ENCODE measurements around the gene MARK4. TPM values are rescaled to one million over a fixed set of nuclear protein-coding genes. Genes with fewer than 3 reads are reported as not detected.

MARK4 gene
- total RNA-seq, 4 donors from 2014 or later, result 11.0 to 40.8 (median 13.2) TPM

DNA sequence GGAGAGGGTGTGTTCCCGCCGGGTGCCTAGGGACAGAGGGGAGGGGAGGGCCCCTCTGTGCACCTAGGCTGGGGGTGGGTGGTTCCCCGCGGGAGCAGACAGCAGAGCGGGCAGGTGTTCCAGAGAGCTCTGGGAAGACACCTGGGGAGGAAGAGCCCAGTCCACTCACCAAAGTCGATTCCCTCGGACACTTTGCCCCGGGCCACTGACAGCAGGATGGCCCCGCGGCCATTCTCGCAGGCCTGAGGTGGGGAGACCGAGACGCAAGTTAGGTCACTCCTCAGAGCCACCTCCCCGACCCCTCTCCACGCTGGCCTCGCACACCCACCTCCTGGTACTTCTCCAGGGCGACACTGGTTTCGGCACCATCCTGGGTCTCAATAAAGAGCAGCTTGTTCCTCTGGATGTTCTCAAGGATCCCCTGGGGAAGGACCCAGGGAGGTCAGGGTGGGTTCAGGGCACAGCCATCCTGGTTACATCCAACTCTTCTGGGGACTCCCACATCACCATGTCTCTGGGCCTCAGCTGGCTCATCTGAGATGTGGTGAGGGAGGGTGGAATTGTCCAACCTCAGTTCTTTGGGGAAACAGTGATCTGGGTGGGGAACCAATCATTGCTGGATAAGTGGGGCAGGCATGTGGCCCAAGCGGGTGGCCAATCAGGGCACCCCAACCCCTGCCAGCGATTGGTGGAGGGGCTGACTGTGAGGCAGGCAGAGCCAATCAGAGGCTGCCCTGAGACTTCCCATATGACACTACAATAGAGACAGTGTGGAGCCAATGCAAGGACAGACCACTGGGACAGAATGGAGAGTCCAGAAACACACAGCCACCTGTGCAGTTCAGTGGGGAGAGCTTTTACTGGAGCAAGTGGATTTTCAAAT lies 102.1 kb downstream of the MARK4 start:
- intact Hi-C loops (cut with DNase I; ENCODE audit: low total_unique reads) (no loop called here), in situ Hi-C loops (cut with MboI; ENCODE audit: low pct_ligation_motif_present in 1 of 4, low pct_unique_long_range_greater_than_20kb in 1 of 4, low sequenced_read_pairs in 3 of 4) (no loop called here)
- TF ChIP-seq EP300 (IDR thresholded peaks at IDR 0.05; ENCODE audit: low read depth) (no peak), POLR2A (IDR thresholded peaks at IDR 0.05) (no peak), POLR2AphosphoS5 (IDR thresholded peaks at IDR 0.05) (no peak)
- TF ChIP-seq, protein P1, sequence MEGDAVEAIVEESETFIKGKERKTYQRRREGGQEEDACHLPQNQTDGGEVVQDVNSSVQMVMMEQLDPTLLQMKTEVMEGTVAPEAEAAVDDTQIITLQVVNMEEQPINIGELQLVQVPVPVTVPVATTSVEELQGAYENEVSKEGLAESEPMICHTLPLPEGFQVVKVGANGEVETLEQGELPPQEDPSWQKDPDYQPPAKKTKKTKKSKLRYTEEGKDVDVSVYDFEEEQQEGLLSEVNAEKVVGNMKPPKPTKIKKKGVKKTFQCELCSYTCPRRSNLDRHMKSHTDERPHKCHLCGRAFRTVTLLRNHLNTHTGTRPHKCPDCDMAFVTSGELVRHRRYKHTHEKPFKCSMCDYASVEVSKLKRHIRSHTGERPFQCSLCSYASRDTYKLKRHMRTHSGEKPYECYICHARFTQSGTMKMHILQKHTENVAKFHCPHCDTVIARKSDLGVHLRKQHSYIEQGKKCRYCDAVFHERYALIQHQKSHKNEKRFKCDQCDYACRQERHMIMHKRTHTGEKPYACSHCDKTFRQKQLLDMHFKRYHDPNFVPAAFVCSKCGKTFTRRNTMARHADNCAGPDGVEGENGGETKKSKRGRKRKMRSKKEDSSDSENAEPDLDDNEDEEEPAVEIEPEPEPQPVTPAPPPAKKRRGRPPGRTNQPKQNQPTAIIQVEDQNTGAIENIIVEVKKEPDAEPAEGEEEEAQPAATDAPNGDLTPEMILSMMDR (IDR thresholded peaks at IDR 0.05), result no peak
- DNase-seq, result no peak
- Histone ChIP-seq H3K36me3 (no peaks in the 10 kb centered on the region), H3K4me3 (no peak overlapping the region), H3K4me1 (no peaks in the 10 kb centered on the region), H3K9me3 (no peaks in the 10 kb centered on the region), H3K27me3 (no peaks in the 10 kb centered on the region), H3K27ac (no peak overlapping the region)
- 95% methylated on average over 19 of the region's 20 CpGs; no CpG with 5 or more reads in 1 of the 2 donors for WGBS, 2 donors (ENCODE audit: low coverage in 1 of 2)

GRCh38 chr19:45354241-45354842 lies 103.3 kb downstream of the MARK4 start:
- Histone ChIP-seq H3K27me3 (no peaks in the 10 kb centered on the region), H3K36me3 (no peaks in the 10 kb centered on the region), H3K9me3 (no peaks in the 10 kb centered on the region), H3K4me1 (no peaks in the 10 kb centered on the region), H3K27ac (no peak overlapping the region), H3K4me3 (no peak overlapping the region)
- in situ Hi-C loops (cut with MboI; ENCODE audit: low pct_ligation_motif_present in 1 of 4, low pct_unique_long_range_greater_than_20kb in 1 of 4, low sequenced_read_pairs in 3 of 4) (no loop called here), intact Hi-C loops (cut with DNase I; ENCODE audit: low total_unique reads) (no loop called here)
- TF ChIP-seq EP300 (IDR thresholded peaks at IDR 0.05; ENCODE audit: low read depth) (no peak), POLR2AphosphoS5 (IDR thresholded peaks at IDR 0.05) (no peak), POLR2A (IDR thresholded peaks at IDR 0.05) (no peak)
- TF ChIP-seq, protein P1 (IDR thresholded peaks at IDR 0.05), result no peak
- WGBS, 2 donors (ENCODE audit: low coverage in 1 of 2), result 95% methylated on average over 11 of the region's 11 CpGs; no CpG with 5 or more reads in 1 of the 2 donors
- no peak for DNase-seq

Other genes with a start within 250 kb of the MARK4 start
- 10 to 100 TPM; 11.9 to 58.4 (median 34.8) TPM for gene RELB, start 249.8 kb upstream of the MARK4 start, total RNA-seq
- gene CLASRP, start 212.2 kb upstream of the MARK4 start, total RNA-seq, result 100 to 1,000 TPM in 2 of 4 donors, 10 to 100 TPM in 2; 82.6 to 382 (median 100) TPM
- gene ZNF296, start 174.8 kb upstream of the MARK4 start, total RNA-seq, result 1 to 10 TPM in 3 of 4 donors, under 1 TPM in 1; 0.75 to 5.8 (median 3.5) TPM
- 10 to 100 TPM in 3 of 4 donors, 1 to 10 TPM in 1; 3.0 to 21.1 (median 15.9) TPM for gene GEMIN7, start 172.0 kb upstream of the MARK4 start, total RNA-seq
- 10 to 100 TPM; 31.1 to 92.5 (median 45.2) TPM for gene PPP1R37, start 158.1 kb upstream of the MARK4 start, total RNA-seq
- gene NKPD1, start 90.3 kb upstream of the MARK4 start, total RNA-seq, result 1 to 10 TPM in 1 of 4 donors, under 1 TPM in 1, not detected in 2; 0.32 to 1.5 TPM
- gene TRAPPC6A, start 73.0 kb upstream of the MARK4 start, total RNA-seq, result 10 to 100 TPM in 3 of 4 donors, not detected in 1; 15.7 to 51.2 (median 29.7) TPM
- 10 to 100 TPM in 1 of 4 donors, 1 to 10 TPM in 3; 5.0 to 10.3 (median 9.2) TPM for gene BLOC1S3, start 72.5 kb upstream of the MARK4 start, total RNA-seq
- 1 to 10 TPM in 2 of 4 donors, under 1 TPM in 1, not detected in 1; 0.68 to 7.0 (median 1.1) TPM for gene EXOC3L2, start 5.9 kb upstream of the MARK4 start, total RNA-seq
- gene CKM, start 71.6 kb downstream of the MARK4 start, total RNA-seq, result 10 to 100 TPM in 2 of 4 donors, 1 to 10 TPM in 1, not detected in 1; 4.0 to 32.2 (median 27.9) TPM
- gene KLC3, start 89.5 kb downstream of the MARK4 start, total RNA-seq, result not detected
- 10 to 100 TPM in 1 of 4 donors, 1 to 10 TPM in 3; 3.0 to 46.2 (median 9.2) TPM for gene ERCC2, start 119.3 kb downstream of the MARK4 start, total RNA-seq
- gene PPP1R13L, start 153.8 kb downstream of the MARK4 start, total RNA-seq, result 100 to 1,000 TPM in 1 of 4 donors, 10 to 100 TPM in 3; 28.5 to 298 (median 44.4) TPM
- 1 to 10 TPM in 3 of 4 donors, under 1 TPM in 1; 1.00 to 3.5 (median 1.2) TPM for gene POLR1G, start 155.4 kb downstream of the MARK4 start, total RNA-seq
- gene ERCC1, start 172.6 kb downstream of the MARK4 start, total RNA-seq, result 10 to 100 TPM; 38.8 to 42.6 (median 40.0) TPM
- gene FOSB, start 216.7 kb downstream of the MARK4 start, total RNA-seq, result 10 to 100 TPM; 14.5 to 64.7 (median 25.6) TPM
- 10 to 100 TPM in 1 of 4 donors, 1 to 10 TPM in 1, not detected in 2; 5.7 to 13.5 TPM for gene RTN2, start 245.8 kb downstream of the MARK4 start, total RNA-seq
- gene PPM1N, start 247.2 kb downstream of the MARK4 start, total RNA-seq, result 1 to 10 TPM in 2 of 4 donors, under 1 TPM in 1, not detected in 1; 1.00 to 4.3 (median 1.4) TPM

Data from transverse colon (tissue), 4 donors.